Stimulated activated CD4-positive, alpha-beta T cell treated with anti-CD3 and anti-CD28 coated beads, Interleukin-2, amount 100 ng/mL, for 24 hours (primary cell): ENCODE measurements around the gene CASK.
"Not testable (repeated sequence)": the region's sequence is repeated elsewhere in the genome, so short reads cannot be mapped to it uniquely, and the experiment has no call there.

Source experiments
- DNase-seq, 2 donors: peaks; one replicate each; pipeline ENCODE4 v3.0.0-alpha.2; 2020

The CASK gene

GRCh38 chrX:41684940-41685339 is 238.4 kb downstream of the CASK start:
- DNase-seq = no peak

- no peak for DNase-seq
Observed at GRCh38 chrX:41684138-41684537, 239.2 kb downstream of the CASK start.

GRCh38 chrX:41677183-41678060 is 245.9 kb downstream of the CASK start:
- DNase-seq = no peak

GRCh38 chrX:41676361-41676760 is 247.0 kb downstream of the CASK start:
- not testable (repeated sequence) for DNase-seq

- DNase-seq = no peak
Observed at GRCh38 chrX:41672643-41673042, 250.7 kb downstream of the CASK start.

- no peak for DNase-seq
Observed at GRCh38 chrX:41671082-41671481, 252.3 kb downstream of the CASK start.

GRCh38 chrX:41670112-41670511 is 253.2 kb downstream of the CASK start:
- DNase-seq = no peak

GRCh38 chrX:41667631-41668030 is 255.7 kb downstream of the CASK start:
- no peak for DNase-seq

GRCh38 chrX:41666251-41666650 is 257.1 kb downstream of the CASK start:
- peak in 1 of 2 donors; percentile 7 for DNase-seq

GRCh38 chrX:41665686-41666085 is 257.7 kb downstream of the CASK start:
- DNase-seq = peak in 1 of 2 donors; percentile 2

- no peak for DNase-seq
Observed at GRCh38 chrX:41664908-41665307, 258.4 kb downstream of the CASK start.

GRCh38 chrX:41664375-41664901 is 258.9 kb downstream of the CASK start:
- peak; percentile 18 for DNase-seq

- DNase-seq = no peak
Observed at GRCh38 chrX:41661366-41662095, 261.8 kb downstream of the CASK start.

- DNase-seq = no peak
Observed at GRCh38 chrX:41655631-41656030, 267.7 kb downstream of the CASK start.

- DNase-seq = no peak
Observed at GRCh38 chrX:41655101-41655500, 268.3 kb downstream of the CASK start.

- no peak for DNase-seq
Observed at GRCh38 chrX:41653125-41653524, 270.2 kb downstream of the CASK start.

GRCh38 chrX:41646201-41646600 is 277.2 kb downstream of the CASK start:
- not testable (repeated sequence) for DNase-seq

- no peak for DNase-seq
Observed at GRCh38 chrX:41634284-41634683, 289.1 kb downstream of the CASK start.

- DNase-seq = no peak
Observed at GRCh38 chrX:41630091-41630490, 293.3 kb downstream of the CASK start.

- no peak for DNase-seq
Observed at GRCh38 chrX:41629539-41629938, 293.8 kb downstream of the CASK start.

- no peak for DNase-seq
Observed at GRCh38 chrX:41621222-41621723, 302.1 kb downstream of the CASK start.

- no peak for DNase-seq
Observed at GRCh38 chrX:41619221-41619620, 304.1 kb downstream of the CASK start.

- no peak for DNase-seq
Observed at GRCh38 chrX:41616935-41617334, 306.4 kb downstream of the CASK start.

GRCh38 chrX:41616255-41616654 is 307.1 kb downstream of the CASK start:
- DNase-seq = no peak
